ENCODE results near the gene GPI. TPM values are rescaled to one million over a fixed set of nuclear protein-coding genes. Genes with fewer than 3 reads are reported as not detected.

The GPI gene
- total RNA-seq, 1 experiment from 2014 or later: 329 TPM

- intact Hi-C loops (cut with micrococcal nuclease; ENCODE audit: unreplicated experiment): no loop called here
- H3K4me1 Mint-ChIP-seq (ENCODE audit: low read depth, unreplicated experiment): no peaks in the 10 kb centered on the region
- peaks cover 86% of the 10 kb centered on the region for H3K36me3 Mint-ChIP-seq (ENCODE audit: insufficient read depth, unreplicated experiment)
Observed at GRCh38 chr19:34380639-34381241, 15.7 kb downstream of the GPI start.

GRCh38 chr19:34381399-34382251 is 16.6 kb downstream of the GPI start:
- Histone ChIP-seq H3K27me3 (replicated peaks; ENCODE audit: control insufficient read depth, insufficient read depth, low read length) (no peaks in the 10 kb centered on the region), H3K9me3 (no peaks in the 10 kb centered on the region), H3K4me1 (no peaks in the 10 kb centered on the region), H3K36me3 (ENCODE audit: control insufficient read depth, insufficient read depth, low read length) (peaks cover 34% of the 10 kb centered on the region), H3K4me3 (ENCODE audit: low read depth, low read length) (no peak overlapping the region)
- no peak for TF ChIP-seq CTCF (IDR thresholded peaks at IDR 0.05; ENCODE audit: insufficient read depth in 1 of 2, low read depth in 1 of 2, low read length in 1 of 2, severe bottlenecking in 1 of 2, unreplicated experiment in 1 of 2)
- no peak for DNase-seq
- peaks cover 87% of the 10 kb centered on the region for H3K36me3 Mint-ChIP-seq (ENCODE audit: insufficient read depth, unreplicated experiment)
- POLR2A ChIA-PET: no interaction called here
- H3K27me3 Mint-ChIP-seq (ENCODE audit: insufficient read depth, unreplicated experiment): no peaks in the 10 kb centered on the region
- intact Hi-C loops (cut with micrococcal nuclease; ENCODE audit: unreplicated experiment): no loop called here
- CTCF ChIA-PET: no interaction called here
- BruUV-seq (replicated peaks): no TSS peak
- H3K9me3 Mint-ChIP-seq (ENCODE audit: unreplicated experiment): no peaks in the 10 kb centered on the region
- H3K4me1 Mint-ChIP-seq (ENCODE audit: low read depth, unreplicated experiment): no peaks in the 10 kb centered on the region
- H3K4me3 Mint-ChIP-seq (ENCODE audit: unreplicated experiment): no peak overlapping the region
- no peak overlapping the region for H3K27ac Mint-ChIP-seq (ENCODE audit: unreplicated experiment)

More at GRCh38 chr19:34380639-34381241, 15.7 kb downstream of the GPI start:
- CTCF ChIA-PET: no interaction called here
- no peak overlapping the region for H3K27ac Mint-ChIP-seq (ENCODE audit: unreplicated experiment)
- no peaks in the 10 kb centered on the region for H3K27me3 Mint-ChIP-seq (ENCODE audit: insufficient read depth, unreplicated experiment)
- no peak overlapping the region for H3K4me3 ChIP-seq (ENCODE audit: low read depth, low read length)
- no TSS peak for BruUV-seq (replicated peaks)
- H3K36me3 ChIP-seq (ENCODE audit: control insufficient read depth, insufficient read depth, low read length): peaks cover 34% of the 10 kb centered on the region
- H3K4me1 ChIP-seq: no peaks in the 10 kb centered on the region
- no peaks in the 10 kb centered on the region for H3K9me3 Mint-ChIP-seq (ENCODE audit: unreplicated experiment)
- H3K4me3 Mint-ChIP-seq (ENCODE audit: unreplicated experiment): no peak overlapping the region
- no peak for DNase-seq
- no peaks in the 10 kb centered on the region for H3K27me3 ChIP-seq (replicated peaks; ENCODE audit: control insufficient read depth, insufficient read depth, low read length)
- POLR2A ChIA-PET: no interaction called here
- no peak for TF ChIP-seq CTCF (IDR thresholded peaks at IDR 0.05; ENCODE audit: insufficient read depth in 1 of 2, low read depth in 1 of 2, low read length in 1 of 2, severe bottlenecking in 1 of 2, unreplicated experiment in 1 of 2)
- H3K9me3 ChIP-seq: no peaks in the 10 kb centered on the region

GRCh38 chr19:34382471-34382870 is 17.5 kb downstream of the GPI start:
- CTCF ChIA-PET: no interaction called here
- POLR2A ChIA-PET: no interaction called here
- DNase-seq: no peak
- intact Hi-C loops (cut with micrococcal nuclease; ENCODE audit: unreplicated experiment): no loop called here
- no TSS peak for BruUV-seq (replicated peaks)
- no peak for TF ChIP-seq CTCF (IDR thresholded peaks at IDR 0.05; ENCODE audit: insufficient read depth in 1 of 2, low read depth in 1 of 2, low read length in 1 of 2, severe bottlenecking in 1 of 2, unreplicated experiment in 1 of 2)
- no peaks in the 10 kb centered on the region for H3K27me3 Mint-ChIP-seq (ENCODE audit: insufficient read depth, unreplicated experiment)
- Histone ChIP-seq H3K4me1 (no peaks in the 10 kb centered on the region), H3K36me3 (ENCODE audit: control insufficient read depth, insufficient read depth, low read length) (peaks cover 34% of the 10 kb centered on the region), H3K4me3 (ENCODE audit: low read depth, low read length) (no peak overlapping the region), H3K27me3 (replicated peaks; ENCODE audit: control insufficient read depth, insufficient read depth, low read length) (no peaks in the 10 kb centered on the region), H3K9me3 (no peaks in the 10 kb centered on the region)
- no peak overlapping the region for H3K4me3 Mint-ChIP-seq (ENCODE audit: unreplicated experiment)
- H3K36me3 Mint-ChIP-seq (ENCODE audit: insufficient read depth, unreplicated experiment): peaks cover 85% of the 10 kb centered on the region
- peak overlapping the region; percentile 11 for H3K27ac Mint-ChIP-seq (ENCODE audit: unreplicated experiment)
- no peaks in the 10 kb centered on the region for H3K9me3 Mint-ChIP-seq (ENCODE audit: unreplicated experiment)
- no peaks in the 10 kb centered on the region for H3K4me1 Mint-ChIP-seq (ENCODE audit: low read depth, unreplicated experiment)
